NCI-H226 (cell line): ENCODE results near the gene BATF3.
A peak's percentile ranks its signal among the peaks of the same experiment; 100 is the strongest.

Source experiments
- DNase-seq: peaks from one replicate; pipeline ENCODE4 v3.0.0-alpha.2; 2015

The BATF3 gene

DNA sequence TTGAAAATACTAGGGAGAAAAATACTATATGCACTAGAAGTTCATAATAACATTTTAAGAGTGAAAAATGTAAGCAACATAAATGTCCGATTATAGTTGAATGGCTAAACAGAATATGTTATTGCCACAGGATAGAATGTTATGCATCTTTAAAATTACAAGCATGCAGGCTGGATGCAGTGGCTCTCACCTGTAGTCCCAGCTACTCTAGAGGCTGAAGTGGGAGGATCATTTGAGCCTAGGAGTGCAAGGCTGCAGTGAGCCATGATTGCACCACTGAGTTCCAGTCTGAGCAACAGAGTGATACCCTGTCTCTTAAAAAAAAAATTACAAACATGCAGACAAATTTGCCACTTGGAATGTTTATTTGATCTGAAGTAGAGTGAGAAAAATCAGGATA is 3.0 kb upstream of the BATF3 start:
- DNase-seq = no peak

DNA sequence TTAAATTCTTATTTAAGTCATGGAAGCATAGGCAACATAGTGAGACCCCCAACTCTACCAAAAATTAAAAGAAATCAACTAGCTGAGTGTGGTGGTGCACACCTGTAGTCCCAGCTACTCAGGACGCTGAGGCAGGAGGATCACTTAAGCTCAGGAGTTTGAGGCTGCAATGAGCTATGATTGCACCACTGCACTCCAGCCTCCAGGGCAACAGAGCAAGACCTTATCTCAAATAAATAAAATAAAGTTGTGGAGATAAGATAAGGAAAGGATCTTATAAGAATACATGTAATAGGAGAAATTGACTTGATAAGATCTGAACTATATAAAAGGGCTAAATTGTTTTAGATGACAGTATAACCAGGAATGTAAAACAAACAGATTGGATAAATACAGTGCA is 2.3 kb upstream of the BATF3 start:
- DNase-seq = no peak

DNA sequence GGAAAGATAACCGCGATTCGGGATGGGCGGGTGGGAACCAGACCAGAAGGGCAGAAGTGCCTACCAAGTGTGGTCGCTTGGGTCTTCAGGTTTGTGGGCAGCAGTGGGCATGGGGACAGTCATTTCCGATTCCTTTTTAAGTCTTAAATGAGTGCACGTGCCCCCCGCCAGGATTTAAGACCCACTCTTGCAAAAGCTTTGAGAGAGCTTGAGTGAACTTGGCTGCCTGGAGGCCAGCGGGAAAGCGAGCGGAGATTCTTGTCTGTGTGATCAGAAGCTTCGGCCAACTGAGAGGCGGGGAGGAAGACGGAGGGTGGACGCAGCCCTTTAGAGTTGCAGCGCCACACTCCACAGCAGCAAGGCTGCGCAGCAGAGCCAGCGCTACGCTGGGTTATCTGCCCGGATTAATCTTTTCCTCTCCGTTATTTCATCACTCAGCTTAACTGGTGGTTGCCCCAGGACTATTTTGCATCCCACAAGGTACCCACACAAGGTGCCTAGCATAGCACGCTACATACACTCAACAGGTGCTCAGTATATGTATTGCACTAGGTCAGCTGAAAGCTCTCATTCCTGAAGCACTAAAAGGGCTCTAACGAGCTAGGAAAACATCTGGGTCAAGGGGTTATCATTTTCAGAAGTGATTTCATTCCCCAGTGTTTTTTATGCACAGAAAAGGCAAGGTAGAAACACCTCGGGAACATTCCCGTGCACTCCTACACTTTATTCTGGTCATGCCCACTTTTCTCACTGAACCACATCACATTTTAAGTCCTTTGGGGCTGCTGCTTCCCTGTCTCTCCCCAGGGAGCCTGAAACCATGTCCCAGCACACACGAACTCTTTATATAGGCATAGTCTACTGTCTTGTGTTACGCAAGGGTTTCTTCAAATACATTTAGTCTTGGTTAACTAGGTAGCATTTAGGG is 1.5 kb upstream of the BATF3 start:
- peak; percentile 64 for DNase-seq

DNA sequence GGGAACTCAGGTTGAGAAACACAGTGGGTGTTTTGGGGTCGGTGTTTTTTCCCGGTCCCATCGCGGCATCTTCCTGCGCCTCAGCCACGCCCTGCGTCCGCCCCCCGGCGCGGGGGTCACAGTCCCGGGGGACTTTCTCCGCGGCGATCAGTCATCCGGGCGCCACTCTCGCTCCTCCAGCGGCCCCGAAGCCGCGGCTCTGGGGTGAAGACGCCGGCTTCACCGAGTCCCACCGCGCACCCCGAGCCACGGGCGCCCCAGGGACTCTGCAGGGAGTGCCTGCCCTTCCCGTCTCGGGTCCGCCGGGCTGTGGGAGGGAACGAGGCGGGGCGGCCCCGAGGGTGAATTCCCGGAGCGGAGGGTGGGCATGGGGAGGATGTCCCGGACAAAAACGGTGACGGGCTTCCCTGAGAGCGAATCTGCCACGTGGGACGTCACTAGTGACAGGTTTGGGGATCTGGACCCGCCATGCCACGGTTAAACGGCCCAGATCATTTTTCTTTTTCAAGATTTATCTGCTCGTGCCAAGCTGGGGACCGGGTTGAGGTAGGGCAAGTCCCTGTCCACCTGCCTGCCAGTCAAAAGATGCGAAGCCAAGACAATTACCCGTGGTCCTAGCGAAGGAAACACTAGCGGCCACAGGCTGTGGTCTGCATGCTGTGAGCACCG is 717 bp upstream of the BATF3 start:
- no peak for DNase-seq

DNA sequence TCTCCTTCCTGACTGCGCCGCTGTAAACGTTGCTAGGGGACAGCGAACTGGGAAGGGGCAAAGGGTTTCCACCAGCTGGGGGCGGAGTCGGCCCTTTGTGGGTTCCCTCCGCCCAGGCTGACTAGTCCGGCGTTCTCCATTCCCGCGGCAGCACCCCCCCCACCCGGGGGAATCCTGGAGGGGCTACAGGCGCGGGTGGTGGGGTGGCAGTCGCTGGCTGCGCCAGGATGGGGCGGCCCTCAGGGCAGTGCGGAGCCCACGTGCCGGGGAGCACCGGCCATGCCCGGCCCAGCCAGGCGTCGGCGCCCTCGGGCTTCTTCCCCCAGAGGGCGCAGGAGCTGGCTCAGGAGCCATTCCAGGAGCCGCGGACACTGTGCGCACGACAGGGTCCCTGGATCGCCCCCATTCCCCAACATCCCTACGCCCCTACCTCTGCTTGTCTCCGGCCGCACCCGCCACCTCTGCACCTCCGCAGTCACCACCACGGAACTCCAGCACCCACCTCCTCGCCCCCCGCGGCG is 476 bp downstream of the BATF3 start:
- peak; percentile 35 for DNase-seq

DNA sequence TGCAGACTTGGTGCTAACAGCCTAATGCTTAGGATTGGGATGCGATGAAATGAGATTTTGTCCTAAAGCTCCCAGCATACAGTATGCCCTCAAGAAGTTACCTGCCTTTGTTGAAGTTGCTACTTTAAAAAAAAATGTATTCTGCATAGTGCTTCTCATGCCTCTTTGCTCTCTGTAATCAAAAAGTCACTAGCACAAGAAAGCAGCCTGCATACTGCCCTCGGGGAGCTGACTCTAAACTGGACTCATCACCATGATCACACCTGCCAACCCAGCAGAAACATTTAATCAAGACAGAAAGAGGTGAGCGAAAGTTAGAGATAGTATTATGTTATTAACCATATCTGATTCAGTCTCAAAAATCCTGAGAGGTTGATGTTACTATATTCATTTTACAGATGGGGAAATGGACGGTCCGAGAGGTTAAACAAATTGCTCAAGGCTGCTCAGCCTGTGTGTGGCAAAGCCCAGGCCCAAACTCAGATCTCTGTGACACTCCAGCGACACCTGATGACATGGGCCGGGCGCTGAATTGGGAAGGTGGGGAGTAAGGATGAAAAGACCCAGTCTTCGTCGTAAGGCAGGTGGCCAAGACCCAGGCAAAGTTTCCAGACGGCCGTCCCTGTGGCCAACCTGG is 1.1 kb downstream of the BATF3 start:
- DNase-seq = no peak

DNA sequence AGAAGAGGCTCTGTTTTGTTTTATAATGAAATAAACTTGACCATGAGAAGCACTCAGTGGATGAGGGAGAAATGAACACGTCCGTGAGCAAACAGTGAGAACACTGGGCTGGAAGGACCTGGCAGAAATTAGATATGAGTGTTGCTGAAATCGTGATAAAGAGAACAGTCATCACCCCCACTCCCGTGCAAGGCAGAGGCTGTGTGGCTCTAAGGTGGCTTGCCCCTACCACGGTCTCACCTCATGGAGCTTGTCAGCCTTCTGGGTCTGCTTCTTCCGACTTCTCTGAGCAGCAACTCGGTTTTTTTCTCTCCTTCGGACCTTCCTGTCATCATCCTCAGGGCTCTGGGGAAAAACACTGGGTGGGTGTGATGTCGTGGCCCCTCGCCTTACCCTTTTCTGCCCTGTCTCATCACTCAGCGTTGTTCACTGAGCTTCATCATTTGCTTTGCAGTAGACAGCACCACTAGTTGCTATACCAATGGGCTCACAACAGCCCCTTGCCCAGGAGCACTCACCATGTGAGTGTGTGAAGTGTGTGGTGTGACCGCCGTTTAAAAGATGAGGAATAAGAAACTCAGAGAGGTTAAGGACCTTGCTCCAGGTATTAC is 2.8 kb downstream of the BATF3 start:
- no peak for DNase-seq

DNA sequence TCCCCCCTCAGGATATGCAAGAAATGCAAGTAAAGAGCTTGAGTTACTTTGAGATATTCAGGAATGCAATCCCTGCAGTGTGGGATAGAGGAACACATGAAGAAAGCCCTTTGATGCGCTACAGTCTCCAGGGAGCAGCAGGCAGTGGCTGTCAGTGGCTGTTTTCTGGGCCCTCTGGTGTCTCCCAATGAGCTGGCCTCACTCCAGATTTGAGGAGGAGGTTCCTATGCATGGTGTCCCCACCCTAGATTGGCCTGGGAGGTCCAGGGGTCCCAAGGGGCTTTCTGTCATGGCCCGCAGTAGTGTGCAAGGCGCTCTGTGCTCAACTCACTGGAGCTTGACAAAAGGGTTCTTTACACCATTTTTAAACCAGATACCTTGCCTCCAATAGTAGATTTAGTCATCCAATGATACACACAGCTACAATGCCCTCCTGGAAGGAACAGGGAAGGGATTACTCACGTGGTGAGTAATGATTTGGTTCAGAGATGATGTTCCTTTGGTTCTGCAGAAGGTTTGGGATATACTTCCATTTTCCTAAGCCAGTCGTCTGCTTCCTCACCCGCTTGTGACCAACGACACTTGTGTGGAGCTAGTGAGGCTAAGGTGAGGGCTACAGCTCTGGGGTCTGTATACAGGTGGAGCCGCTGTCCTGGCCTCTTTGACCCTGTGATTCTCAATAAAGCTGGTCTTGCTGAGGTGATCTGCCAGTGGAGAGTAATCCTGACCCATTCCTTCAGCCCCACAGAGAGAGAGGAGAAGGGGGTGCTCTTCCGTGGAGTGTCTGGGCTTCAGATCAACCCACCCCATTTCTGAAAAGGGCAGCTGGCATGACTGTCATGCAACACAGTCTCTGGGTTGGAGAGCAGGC is 6.6 kb downstream of the BATF3 start:
- no peak for DNase-seq

DNA sequence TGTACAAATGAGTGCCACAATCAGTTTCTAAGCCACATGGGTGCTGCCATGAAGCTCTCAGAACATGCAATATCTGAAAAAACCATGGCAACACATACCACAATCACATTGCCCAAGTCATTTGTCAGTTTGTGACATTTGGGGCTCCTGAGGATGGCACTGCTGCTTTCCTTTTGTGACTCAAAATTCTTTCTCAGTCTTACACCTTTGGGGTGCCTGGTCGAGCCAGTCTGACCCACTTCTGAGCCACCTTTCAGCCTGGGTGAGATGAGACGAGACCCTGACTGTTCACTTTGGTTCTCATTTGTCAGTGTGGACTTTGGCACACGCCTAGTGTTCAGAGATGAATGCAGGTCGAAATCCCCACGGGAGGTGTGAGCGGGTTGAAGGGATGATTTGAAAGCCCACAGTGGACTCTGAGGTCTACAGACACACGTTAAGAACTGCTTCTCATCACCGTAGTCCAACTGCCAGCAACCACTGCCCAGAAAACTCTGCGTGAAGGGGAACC is 8.0 kb downstream of the BATF3 start:
- DNase-seq = no peak

DNA sequence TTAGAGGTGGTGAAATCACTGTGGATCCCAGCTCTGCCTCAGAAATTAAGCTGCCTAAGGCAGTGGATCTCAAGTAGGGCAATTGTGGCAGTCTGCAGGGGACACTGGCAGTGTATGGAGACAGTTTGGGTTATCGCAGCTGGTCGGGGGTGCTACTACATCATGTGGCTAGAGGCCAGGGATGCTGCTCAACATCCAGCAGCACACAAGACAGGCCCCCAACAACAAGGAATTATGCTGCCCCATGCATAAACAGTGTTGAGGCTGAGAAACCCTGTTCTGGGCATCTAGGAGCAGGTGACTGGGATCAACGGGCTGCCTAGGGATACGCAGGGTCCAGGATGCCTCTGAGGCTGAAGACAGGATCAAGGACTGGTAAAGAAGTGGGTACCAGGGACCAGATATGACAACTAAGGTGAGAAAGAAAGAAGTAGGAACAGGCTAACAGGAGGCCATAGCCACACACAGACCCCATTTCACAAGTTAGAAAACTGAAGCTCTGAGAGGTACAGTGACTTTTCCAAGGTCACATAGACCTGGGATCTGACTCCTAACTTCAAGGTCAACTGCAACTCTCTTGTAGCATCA is 8.7 kb downstream of the BATF3 start:
- DNase-seq = no peak

DNA sequence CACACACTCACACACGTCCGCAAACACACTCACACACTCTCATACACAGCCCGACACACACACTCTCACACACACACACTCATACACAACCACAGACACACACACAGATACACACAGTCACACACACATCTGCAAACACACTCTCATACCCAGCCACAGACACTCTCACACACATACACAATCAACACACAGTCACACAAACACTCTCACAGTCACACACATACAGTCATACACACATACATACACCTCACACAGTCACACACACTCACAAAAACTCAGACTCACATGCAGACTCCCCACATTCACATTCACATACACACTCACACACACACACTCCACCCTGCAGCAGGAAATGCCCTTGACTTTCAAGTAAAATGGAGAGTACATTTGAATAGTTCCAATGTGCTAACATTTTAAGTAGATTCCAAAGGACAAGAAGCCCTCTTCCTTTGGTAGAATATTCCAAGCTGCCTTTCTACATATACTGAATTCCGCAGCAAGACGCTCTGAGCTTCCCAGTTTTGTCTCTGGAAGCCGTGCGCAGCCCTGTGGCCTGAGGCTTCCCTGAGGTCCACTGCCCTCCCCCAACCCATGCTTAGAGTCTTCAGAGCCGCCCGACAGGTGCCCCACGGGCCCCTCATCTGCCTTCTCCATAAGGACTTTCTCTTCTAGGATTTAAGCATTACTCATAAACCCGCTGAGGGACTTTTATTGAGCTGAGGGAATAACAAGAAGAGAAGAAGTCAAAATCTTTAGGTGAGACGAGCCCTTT is 9.7 kb downstream of the BATF3 start:
- no peak for DNase-seq

DNA sequence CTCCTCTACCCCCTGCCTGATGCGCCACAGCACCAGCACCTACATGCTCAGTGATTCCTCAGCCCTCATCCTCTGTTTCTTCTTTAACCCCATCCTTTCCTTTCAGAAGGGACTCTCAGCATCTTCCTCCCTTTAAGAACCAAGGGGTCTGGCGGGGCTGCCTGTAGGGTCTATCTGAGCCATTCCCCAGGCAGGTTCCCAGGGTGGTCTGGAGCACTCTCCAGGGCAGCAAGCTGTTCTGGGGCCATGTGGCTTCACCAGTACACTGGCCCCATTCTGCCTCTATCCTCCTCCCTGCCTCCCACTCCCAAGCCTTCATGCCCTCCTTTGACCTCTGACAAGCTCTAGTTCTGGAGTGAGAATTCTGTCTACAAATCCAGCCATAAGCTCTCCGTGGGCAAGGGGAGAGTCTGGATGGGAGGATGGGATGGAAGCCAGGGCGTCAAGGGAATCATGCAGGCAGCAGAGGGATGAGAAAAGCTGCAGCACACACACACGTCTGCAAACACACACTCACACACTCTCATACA is 10.4 kb downstream of the BATF3 start:
- DNase-seq = no peak

DNA sequence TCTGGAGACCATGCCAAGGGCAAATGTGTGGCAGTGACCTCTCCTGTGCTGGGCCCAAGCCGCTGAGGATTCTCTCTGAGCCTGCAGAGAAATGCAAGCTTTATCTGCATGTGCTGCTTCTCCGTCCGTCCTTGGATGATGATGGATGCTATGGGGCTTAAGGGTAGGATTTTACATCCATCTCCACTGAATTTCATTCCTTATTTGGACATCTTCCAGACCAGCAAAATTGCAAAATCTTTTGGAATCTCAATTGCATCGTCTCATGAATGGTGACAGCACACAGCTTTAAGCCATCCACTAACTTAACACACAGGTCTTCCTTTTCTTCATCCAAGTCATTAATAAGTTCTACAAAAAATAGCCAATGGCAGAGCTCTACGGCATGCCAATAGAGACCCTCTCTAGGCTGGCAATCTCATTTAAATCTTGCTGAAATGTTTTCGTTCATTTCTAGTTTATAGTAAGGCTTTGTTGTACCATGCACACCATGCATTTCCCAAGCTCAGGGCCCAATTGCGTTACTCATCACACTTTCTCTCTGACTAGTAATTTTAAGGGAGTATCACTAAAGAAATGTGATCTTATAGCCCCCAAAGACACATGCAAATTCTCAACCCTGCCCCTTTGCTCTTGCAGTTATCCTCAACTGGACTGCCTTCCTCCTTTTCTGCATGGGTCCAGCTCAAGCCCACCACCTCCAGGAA is 11.1 kb downstream of the BATF3 start:
- DNase-seq = no peak

DNA sequence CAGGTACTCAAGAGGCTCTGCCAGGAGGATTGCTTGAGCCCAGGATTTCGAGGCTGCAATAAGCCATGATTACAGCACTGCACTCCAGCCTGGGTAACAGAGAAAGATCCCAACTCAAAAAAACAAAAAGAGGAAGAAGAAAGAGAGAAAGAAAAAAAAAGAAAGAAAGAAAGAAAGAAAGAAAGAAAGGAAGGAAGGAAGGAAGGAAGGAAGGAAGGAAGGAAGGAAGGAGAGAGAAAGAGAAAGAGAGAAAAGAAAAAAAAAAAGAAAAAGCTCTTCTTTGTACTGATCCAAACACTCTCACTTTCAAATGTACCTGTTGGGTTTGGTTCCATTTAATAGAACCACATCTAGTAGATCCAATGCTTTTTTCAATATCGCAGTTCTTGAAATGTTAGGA is 11.8 kb downstream of the BATF3 start:
- no peak for DNase-seq

DNA sequence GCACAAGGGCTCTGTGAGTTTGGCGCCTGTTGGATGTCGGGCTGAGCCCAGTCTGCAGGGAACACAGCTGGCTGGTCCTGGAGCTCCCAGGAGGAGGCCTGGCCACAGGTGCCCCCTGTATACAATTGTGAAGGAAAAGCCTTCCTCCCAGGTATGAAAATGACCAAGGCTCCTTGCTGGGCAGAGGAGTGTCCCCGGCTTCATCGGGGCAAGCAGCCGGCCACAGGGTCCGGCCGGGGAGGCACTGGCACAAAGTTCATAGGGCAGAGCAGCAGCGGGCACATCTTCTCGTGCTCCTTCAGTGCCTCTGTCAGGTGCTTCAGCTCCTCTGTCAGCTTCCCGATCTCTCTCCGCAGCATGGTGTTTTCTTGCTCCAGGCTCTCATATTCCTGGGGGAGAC is 13.0 kb downstream of the BATF3 start:
- DNase-seq = no peak

DNA sequence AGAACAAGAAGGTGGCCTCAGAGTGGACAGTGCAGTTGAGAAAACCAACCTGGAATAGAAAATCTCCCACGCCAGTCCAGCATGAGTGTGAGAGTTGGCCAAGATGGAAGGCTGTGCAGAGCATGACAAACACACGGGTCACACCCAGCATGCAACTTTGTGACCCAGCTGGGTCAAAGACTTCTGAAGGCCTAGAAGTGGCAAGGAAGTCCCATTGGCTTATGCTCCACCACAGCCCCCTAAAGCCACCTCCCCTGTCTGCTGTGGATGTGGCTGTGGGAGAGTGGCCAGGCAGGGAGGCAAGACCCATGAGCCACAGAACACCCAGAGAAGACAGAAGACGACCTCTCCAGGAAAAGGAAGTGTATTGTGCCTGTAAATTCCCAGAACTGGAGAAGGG is 13.6 kb downstream of the BATF3 start:
- DNase-seq = no peak

DNA sequence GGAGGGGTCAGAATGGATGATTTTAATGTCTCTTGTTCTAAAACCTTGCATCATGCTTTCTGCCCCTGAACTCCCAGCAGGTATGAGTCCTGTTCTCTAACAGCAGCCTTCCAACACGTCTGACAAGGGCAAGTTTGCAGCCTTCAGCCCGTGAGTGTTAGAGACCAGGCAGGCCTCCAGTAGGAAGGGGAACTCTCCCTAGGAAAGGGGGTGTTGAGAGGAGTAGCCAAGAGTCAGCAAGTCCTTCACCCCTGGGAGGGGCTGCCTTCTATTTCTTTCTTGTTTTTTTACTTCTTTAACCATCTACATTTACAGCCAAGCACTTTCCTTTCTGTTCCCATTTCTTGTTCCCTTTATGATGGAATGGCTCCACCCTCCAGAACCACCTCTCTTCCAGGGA is 14.2 kb downstream of the BATF3 start:
- DNase-seq = no peak

DNA sequence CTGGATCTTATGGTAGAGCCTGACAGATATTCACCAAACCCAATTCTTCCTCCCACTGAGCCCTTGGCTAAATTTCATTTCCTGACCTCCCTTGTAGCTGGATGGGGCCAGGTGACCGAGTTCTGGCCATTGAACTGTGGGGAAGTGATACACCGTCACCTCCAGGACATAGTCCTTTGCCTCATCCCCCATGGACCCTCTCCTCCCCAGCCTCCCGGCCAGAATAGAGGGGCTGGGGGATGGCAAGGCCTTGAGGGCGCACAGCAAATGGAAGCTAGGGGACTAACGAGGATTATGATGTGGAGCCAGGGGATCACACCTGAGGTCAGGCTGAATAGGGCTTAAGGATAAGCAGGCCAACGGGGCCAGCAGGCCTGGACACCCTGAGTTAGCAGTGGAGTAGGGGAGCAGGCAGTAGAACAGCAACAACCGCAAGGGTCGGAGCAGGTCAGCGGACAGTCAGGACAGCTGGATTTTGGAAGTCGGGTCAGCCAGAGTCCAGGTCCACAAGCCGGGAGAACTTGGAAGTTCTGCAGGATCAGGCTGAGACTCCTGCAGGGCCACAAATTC is 15.0 kb downstream of the BATF3 start:
- DNase-seq = no peak

DNA sequence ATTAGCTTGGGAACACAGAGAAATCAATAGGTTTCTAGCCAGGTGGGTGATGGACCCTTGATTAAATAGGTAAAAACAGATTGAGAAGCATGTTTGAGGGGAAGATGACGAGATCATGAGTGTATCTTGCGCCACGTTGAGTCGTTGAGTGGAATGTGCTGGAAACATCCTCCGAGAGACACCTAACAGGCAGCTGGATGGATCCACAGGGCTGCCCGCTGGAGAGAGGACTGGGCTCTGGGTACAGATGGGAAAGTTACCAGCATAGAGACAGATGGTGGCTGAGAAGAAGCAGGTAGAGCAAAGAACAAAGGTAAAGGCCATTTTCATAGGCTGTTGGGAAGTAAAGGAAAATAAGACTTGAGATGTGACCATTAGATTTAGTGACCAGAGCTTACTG is 15.6 kb downstream of the BATF3 start:
- no peak for DNase-seq

DNA sequence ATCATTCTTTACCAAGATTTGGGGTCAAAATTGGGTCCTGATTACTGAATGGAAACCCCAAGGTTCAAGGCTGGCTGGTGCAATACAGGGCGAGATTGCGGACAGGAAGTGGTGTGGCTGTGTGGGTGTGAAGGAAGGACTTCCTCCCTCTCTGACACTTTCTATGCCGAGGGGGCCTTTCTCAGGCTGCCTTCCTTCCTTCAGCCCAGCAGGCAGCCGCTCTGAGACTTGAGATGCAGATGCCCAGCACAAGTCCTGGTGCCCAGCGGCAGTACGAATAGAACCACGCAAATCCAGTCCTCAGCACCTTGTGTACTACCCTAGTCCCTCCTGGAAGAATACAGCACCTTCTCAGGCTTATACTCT is 16.3 kb downstream of the BATF3 start:
- DNase-seq = no peak
